H1 (cell line): Measurements from ENCODE around the gene ZSCAN21. TPM values are rescaled to one million over a fixed set of nuclear protein-coding genes. Genes with fewer than 3 reads are reported as not detected.

ENCODE experiments used
- CTCF ChIA-PET: fragments of 300-600 bp; sonication (Branson Sonifier 250); formaldehyde crosslinking; loops from one replicate; lab custom pipeline; 2021; ENCODE audit not compliant: partially characterized antibody; lab: Charles Lee
- POLR2A ChIA-PET: fragments of 300-600 bp; sonication (Branson Sonifier 250); formaldehyde crosslinking; loops from one replicate; lab custom pipeline; 2021; ENCODE audit warnings: inconsistent platforms; ENCODE audit not compliant: partially characterized antibody; lab: Charles Lee
- DNase-seq, 2 experiments: peaks; one replicate each; pipeline versions ENCODE4 v3.0.0 to v3.0.0-alpha.2; 2010 to 2022; ENCODE audit warnings: low spot score in 2 of 2, low read depth in 1 of 2, mixed read lengths in 1 of 2
- FAIRE-seq: peaks from 2 replicates; lab custom pipeline; 2011; peaks lifted over from hg19 to GRCh38; lab: Jason Lieb, UNC
- H2AFZ ChIP-seq: 2 replicates; pipeline ENCODE4 v1.8.1; 2012; ENCODE audit warnings: low read length, inconsistent platforms
- H2AK5ac ChIP-seq: 2 replicates; pipeline ENCODE4 v1.6.1; 2013; ENCODE audit warnings: low read depth, low read length
- H2BK120ac ChIP-seq: replicated peaks from 2 replicates; pipeline ENCODE3; 2013; ENCODE audit warnings: low read depth, low read length, inconsistent platforms
- H2BK12ac ChIP-seq: 2 replicates; pipeline ENCODE4 v1.6.1; 2013; ENCODE audit warnings: low read depth, low read length
- H2BK15ac ChIP-seq: 2 replicates; pipeline ENCODE4 v1.6.1; 2013; ENCODE audit warnings: low read length
- H2BK20ac ChIP-seq: 2 replicates; pipeline ENCODE4 v1.6.1; 2013; ENCODE audit warnings: low read length
- H2BK5ac ChIP-seq: 2 replicates; pipeline ENCODE4 v1.6.1; 2013; ENCODE audit warnings: low read depth, low read length
- H3K14ac ChIP-seq: 2 replicates; pipeline ENCODE4 v1.6.1; 2013; ENCODE audit warnings: inconsistent platforms; ENCODE audit not compliant: insufficient read length
- H3K18ac ChIP-seq: 2 replicates; pipeline ENCODE4 v1.6.1; 2013; ENCODE audit warnings: low read length; ENCODE audit errors: extremely low read depth
- H3K23ac ChIP-seq: 2 replicates; pipeline ENCODE4 v1.6.1; 2013; ENCODE audit warnings: inconsistent platforms; ENCODE audit not compliant: insufficient read length
- H3K23me2 ChIP-seq: 2 replicates; pipeline ENCODE4 v1.6.1; 2013; ENCODE audit warnings: low read depth, low read length
- H3K27ac ChIP-seq: 2 replicates; pipeline ENCODE4 v1.6.1; 2011; ENCODE audit warnings: low read depth, low read length, inconsistent platforms
- H3K27me3 ChIP-seq, 4 experiments: replicated peaks in 1 of 4; 1 replicate in 1 of 4; 2 replicates in 3 of 4; pipeline versions ENCODE4 v1.6.1 to v1.8.1; 2011 to 2013; ENCODE audit warnings: low read length in 3 of 4, mild to moderate bottlenecking in 3 of 4, inconsistent platforms in 2 of 4, mixed read lengths in 2 of 4, moderate library complexity in 1 of 4; ENCODE audit not compliant: control insufficient read depth in 3 of 4, insufficient read depth in 3 of 4; ENCODE audit errors: extremely low read depth in 1 of 4
- H3K36me3 ChIP-seq, 4 experiments: 2 replicates each; pipeline versions ENCODE4 v1.6.1 to v1.8.1; 2011 to 2013; ENCODE audit warnings: mild to moderate bottlenecking in 4 of 4, low read length in 3 of 4, moderate library complexity in 2 of 4, control low read depth in 1 of 4, inconsistent platforms in 1 of 4; ENCODE audit not compliant: insufficient read depth in 4 of 4, control insufficient read depth in 2 of 4
- H3K4ac ChIP-seq: replicated peaks from 2 replicates; pipeline ENCODE3; 2013; ENCODE audit warnings: low read length, low read depth, mixed read lengths, inconsistent platforms; ENCODE audit not compliant: insufficient read length
- H3K4me1 ChIP-seq, 4 experiments: replicated peaks in 1 of 4; 1 replicate in 1 of 4; 2 replicates in 3 of 4; pipeline versions ENCODE4 v1.6.1 to v1.8.1; 2011 to 2013; ENCODE audit warnings: low read length in 3 of 4, inconsistent platforms in 2 of 4, mixed read lengths in 1 of 4; ENCODE audit not compliant: insufficient read depth in 4 of 4, control insufficient read depth in 3 of 4
- H3K4me2 ChIP-seq, 2 experiments: 2 replicates each; pipeline versions ENCODE4 v1.6.1 to v1.8.1; 2011 to 2013; ENCODE audit warnings: low read depth in 2 of 2, low read length in 2 of 2, control low read depth in 1 of 2, inconsistent platforms in 1 of 2, mild to moderate bottlenecking in 1 of 2; ENCODE audit not compliant: insufficient read depth in 1 of 2
- H3K4me3 ChIP-seq, 4 experiments: fragments of 200-600, 300-600 bp in 1 of 4; sonication (generic), shearing (Covaris generic), sonication (Bioruptor Twin) in 1 of 4; 2 replicates each; pipeline versions ENCODE4 v1.5.1 to v1.8.1; 2011 to 2016; ENCODE audit warnings: low read length in 4 of 4, low read depth in 3 of 4, control low read depth in 2 of 4, inconsistent platforms in 2 of 4, mild to moderate bottlenecking in 2 of 4, mixed read lengths in 1 of 4, moderate library complexity in 1 of 4; ENCODE audit not compliant: insufficient read depth in 2 of 4; ENCODE audit errors: extremely low read depth in 1 of 4
- H3K56ac ChIP-seq: replicated peaks from 2 replicates; pipeline ENCODE3; 2013; ENCODE audit warnings: low read depth, mild to moderate bottlenecking, mixed read lengths, low read length, inconsistent platforms; ENCODE audit not compliant: insufficient read length
- H3K79me1 ChIP-seq: 2 replicates; pipeline ENCODE4 v1.6.1; 2013; ENCODE audit warnings: low read depth, low read length, control low read depth
- H3K79me2 ChIP-seq, 2 experiments: 2 replicates each; pipeline versions ENCODE4 v1.6.1 to v1.8.1; 2012 to 2013; ENCODE audit warnings: low read length in 2 of 2, mild to moderate bottlenecking in 2 of 2, inconsistent platforms in 1 of 2; ENCODE audit not compliant: insufficient read depth in 2 of 2, control insufficient read depth in 1 of 2
- H3K9ac ChIP-seq, 4 experiments: replicated peaks in 1 of 4; 1 replicate in 1 of 4; 2 replicates in 3 of 4; pipeline versions ENCODE4 v1.6.1 to v1.8.1; 2011 to 2013; ENCODE audit warnings: low read depth in 3 of 4, low read length in 3 of 4, control low read depth in 2 of 4, mild to moderate bottlenecking in 2 of 4, moderate library complexity in 2 of 4, inconsistent platforms in 1 of 4; ENCODE audit errors: extremely low read depth in 1 of 4
- H3K9me3 ChIP-seq, 2 experiments: 2 replicates each; pipeline versions ENCODE4 v1.6.1 to v1.8.1; 2012 to 2013; ENCODE audit warnings: mild to moderate bottlenecking in 2 of 2, moderate library complexity in 2 of 2, control low read depth in 1 of 2, inconsistent platforms in 1 of 2, low read depth in 1 of 2, low read length in 1 of 2, mixed read lengths in 1 of 2; ENCODE audit not compliant: insufficient read depth in 2 of 2
- H4K20me1 ChIP-seq, 2 experiments: replicated peaks in 1 of 2; 2 replicates each; pipeline versions ENCODE3 to v1.8.1; 2011 to 2013; ENCODE audit warnings: inconsistent platforms in 2 of 2, low read length in 2 of 2, mild to moderate bottlenecking in 1 of 2; ENCODE audit not compliant: insufficient read depth in 2 of 2, control insufficient read depth in 1 of 2
- H4K5ac ChIP-seq: 2 replicates; pipeline ENCODE4 v1.6.1; 2013; ENCODE audit warnings: low read length, low read depth, mixed read lengths, inconsistent platforms; ENCODE audit not compliant: insufficient read length
- H4K8ac ChIP-seq: 2 replicates; pipeline ENCODE4 v1.8.0; 2013; ENCODE audit warnings: mild to moderate bottlenecking, moderate library complexity, low read length, inconsistent platforms; ENCODE audit not compliant: insufficient read depth; ENCODE audit errors: extremely low read depth
- H4K91ac ChIP-seq: replicated peaks from 2 replicates; pipeline ENCODE3; 2013; ENCODE audit warnings: low read length, mixed read lengths, inconsistent platforms; ENCODE audit not compliant: insufficient read length
- EP300 ChIP-seq, 2 experiments: IDR thresholded peaks; 1 replicate in 1 of 2; 2 replicates in 1 of 2; pipeline ENCODE4 v1.6.1; 2011 to 2012; ENCODE audit warnings: low read depth in 2 of 2, low read length in 2 of 2, mild to moderate bottlenecking in 2 of 2, borderline replicate concordance in 1 of 2, inconsistent platforms in 1 of 2, moderate library complexity in 1 of 2
- POLR2AphosphoS5 ChIP-seq: IDR thresholded peaks from 2 replicates; pipeline ENCODE4 v1.6.1; 2011; ENCODE audit warnings: low read depth, low read length
- WGBS, 2 experiments: shearing (Covaris generic) in 1 of 2; methylation state at CpG; one replicate each; pipeline versions ENCODE4 v1.1.6 to v1.1.7; 2013 to 2015; ENCODE audit warnings: low lambda C conversion rate in 2 of 2, mixed read lengths in 2 of 2, inconsistent platforms in 1 of 2, low coverage in 1 of 2, missing lambda C conversion rate in 1 of 2; ENCODE audit not compliant: insufficient replicate concordance in 2 of 2, insufficient coverage in 1 of 2, insufficient read length in 1 of 2; ENCODE audit errors: extremely low coverage in 1 of 2, missing lambda C conversion rate in 1 of 2; 5-methylcytosine and 5-hydroxymethylcytosine counted together
- polyA plus RNA-seq, 7 experiments: library from polyadenylated mRNA; depleted of rRNA in 3 of 7; stranded (reverse) in 5 of 7; unstranded in 2 of 7; fragments of >200 nt in 5 of 7; fragments of 200-250 nt in 2 of 7; gene quantifications; 1 replicate in 5 of 7; 2 replicates in 1 of 7; 4 replicates in 1 of 7; pipeline versions ENCODE4 v1.2.1 to v1.2.3, GENCODE V29; 2011 to 2013; ENCODE audit warnings: missing spikeins in 2 of 7, mixed read lengths in 2 of 7
- total RNA-seq: library from RNA; stranded (reverse); fragmentation: NEBNext Ultra II Directional; extraction: Animal tissue kit (Norgen Biotek cat#: 25700); gene quantifications from 2 replicates; pipeline ENCODE4 v1.2.1, GENCODE V29; 2021

The ZSCAN21 gene
- total and polyA plus RNA-seq, 2 of the 8 experiments (the other 6 are each of a cell fraction or from before 2014, with no cell fraction given), result 15.4 to 26.1 TPM

GRCh38 chr7:100107125-100107737 lies 57.7 kb downstream of the ZSCAN21 start:
- H3K23ac ChIP-seq, result no peak overlapping the region
- H3K23me2 ChIP-seq, result no peaks in the 10 kb centered on the region
- no peaks in the 10 kb centered on the region for H3K9me3 ChIP-seq
- no peak overlapping the region for H3K4me3 ChIP-seq
- no peaks in the 10 kb centered on the region; a peak in 2 of 7 replicates for H3K4me1 ChIP-seq
- H2BK120ac ChIP-seq, result no peak overlapping the region
- H4K8ac ChIP-seq, result no peak overlapping the region
- DNase-seq, result no peak
- POLR2A ChIA-PET, result interaction anchor here (0.6 to 20.0 kb wide), 3 partner anchors 10 to 39 kb away, joined by 4 to 722 read pairs (median 414); partner anchors contain the start of genes CNPY4, COPS6, MBLAC1 and TAF6
- 96% methylated on average over 21 of the region's 25 CpGs; no CpG with 5 or more reads in 1 of the 2 experiments for WGBS, 2 experiments
- H3K27me3 ChIP-seq, result no peaks in the 10 kb centered on the region
- H3K36me3 ChIP-seq, result peaks cover 9 to 56% (median 38%) of the 10 kb centered on the region in 4 experiments; a peak in 7 of 8 replicates
- H4K91ac ChIP-seq, result no peak overlapping the region
- no peak overlapping the region for H2BK5ac ChIP-seq
- TF ChIP-seq POLR2AphosphoS5, result peak; percentile 22; the same call in 1 of the 2 replicates
- TF ChIP-seq EP300 (IDR thresholded peaks at IDR 0.05; ENCODE audit: borderline replicate concordance in 1 of 2, low read depth in 2 of 2, low read length in 2 of 2), result no peak
- FAIRE-seq, result no peak
- no peaks in the 10 kb centered on the region; the same call in 1 of the 2 replicates for H3K79me1 ChIP-seq
- H2BK12ac ChIP-seq, result no peak overlapping the region
- H3K4me2 ChIP-seq, result no peak overlapping the region
- H2BK15ac ChIP-seq, result no peak overlapping the region
- H3K4ac ChIP-seq, result no peak overlapping the region
- H3K56ac ChIP-seq, result no peak overlapping the region
- no peak overlapping the region for H2AK5ac ChIP-seq
- peaks cover 5% of the 10 kb centered on the region in 2 experiments for H4K20me1 ChIP-seq
- no peak overlapping the region for H3K27ac ChIP-seq
- no peak overlapping the region for H4K5ac ChIP-seq
- H3K79me2 ChIP-seq, result 0 out of 4 replicates have a peak, but pooled peaks cover 0 to 6% of the 10 kb centered on the region in 2 experiments
- H3K9ac ChIP-seq, result no peak overlapping the region
- no peak overlapping the region for H3K18ac ChIP-seq
- H3K14ac ChIP-seq, result no peak overlapping the region
- no peak overlapping the region for H2AFZ ChIP-seq
- no peak overlapping the region for H2BK20ac ChIP-seq
- CTCF ChIA-PET, result no interaction called here
